HCT116 (cell line): Measurements from ENCODE around the gene GPR108.

Experiments
- CEBPB ChIP-seq: IDR thresholded peaks from 2 replicates; pipeline ENCODE4 v1.6.1; 2012; ENCODE audit warnings: low read depth
- CTCF ChIP-seq, 3 experiments: fragments of 200-600 bp in 1 of 3; sonication (generic) in 1 of 3; IDR thresholded peaks in 2 of 3; conservative IDR thresholded peaks in 1 of 3; 2 replicates each; pipeline ENCODE4 v1.5.1; 2012 to 2017; ENCODE audit warnings: low read depth in 2 of 3, low read length in 2 of 3, antibody characterized with exemption in 1 of 3, borderline replicate concordance in 1 of 3, control low read depth in 1 of 3, mild to moderate bottlenecking in 1 of 3, mixed read lengths in 1 of 3, mixed run types in 1 of 3, moderate library complexity in 1 of 3; ENCODE audit not compliant: insufficient read depth in 1 of 3
- MAX ChIP-seq: IDR thresholded peaks from 2 replicates; pipeline ENCODE4 v1.6.1; 2012
- POLR2A ChIP-seq: IDR thresholded peaks from 2 replicates; pipeline ENCODE4 v1.7.0; 2011; ENCODE audit warnings: borderline replicate concordance; ENCODE audit not compliant: insufficient read depth, insufficient read length; ENCODE audit errors: extremely low read depth
- POLR2AphosphoS5 ChIP-seq: IDR thresholded peaks from 2 replicates; pipeline ENCODE4 v1.6.1; 2011; ENCODE audit warnings: mild to moderate bottlenecking, low read depth, low read length, moderate library complexity
- SIN3A ChIP-seq: IDR thresholded peaks from 2 replicates; pipeline ENCODE4 v1.6.1; 2012; ENCODE audit warnings: low read depth
- SP1 ChIP-seq: IDR thresholded peaks from 2 replicates; pipeline ENCODE4 v1.6.1; 2012; ENCODE audit warnings: low read depth

DNA sequence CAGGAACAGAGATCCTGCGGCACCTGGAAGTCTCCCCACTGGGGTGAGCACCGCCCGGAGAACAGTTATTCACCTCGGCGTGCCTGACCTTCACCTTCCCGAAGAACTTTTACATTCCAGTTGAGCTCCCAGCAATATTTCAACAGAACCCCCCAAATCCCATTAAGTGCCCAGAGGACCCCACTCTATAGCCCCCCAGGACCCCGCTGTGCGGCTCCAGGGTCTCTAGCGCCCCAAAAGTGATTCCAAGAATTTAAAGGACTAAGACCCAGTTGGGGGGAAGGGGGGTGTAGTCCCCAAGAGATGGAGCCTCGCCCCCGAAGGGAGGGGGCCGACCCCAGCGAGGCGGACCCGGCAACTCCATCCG is 480 bp downstream of the GPR108 start:
- TF ChIP-seq MAX (no peak), CTCF (IDR thresholded peaks at IDR 0.05 in 2 of 3, conservative IDR thresholded peaks at IDR 0.05 in 1 of 3; ENCODE audit: borderline replicate concordance in 1 of 3, insufficient read depth in 1 of 3, low read depth in 2 of 3, low read length in 2 of 3) (no peak), POLR2A (no peak), POLR2AphosphoS5 (no peak), SIN3A (no peak), SP1 (no peak), CEBPB (no peak)
